Right ventricle myocardium superior (tissue), 1 donor: Measurements from ENCODE around the gene EIF4G2. TPM values are rescaled to one million over a fixed set of nuclear protein-coding genes. Genes with fewer than 3 reads are reported as not detected.

Experiments
- ATAC-seq: fragments of 200-7000 bp; cut with Tn5 transposase; one replicate; pipeline ENCODE4 v1.9.1; 2020; ENCODE audit warnings: mild to moderate bottlenecking; ENCODE audit not compliant: poor library complexity
- DNase-seq: peaks from one replicate; pipeline ENCODE4 v3.0.0-alpha.2; 2020
- intact Hi-C: fragments of 100-400 bp; cut with DNase I; formaldehyde crosslinking; loops from one replicate; pipeline ENCODE4 v1.11.2; 2022
- total RNA-seq: library from RNA; stranded (reverse); fragmentation: NEBNext Ultra II Directional; extraction: Animal tissue kit (Norgen Biotek cat#: 25700); gene quantifications from one replicate; pipeline ENCODE4 v1.2.1, GENCODE V29; 2021
- donor health status: DM: no; HTN: yes; CAD: no; lungs with severe emphysema.

EIF4G2 gene
- total RNA-seq, 1 donor from 2014 or later: 714 TPM

- peak; percentile 68 for ATAC-seq
- intact Hi-C loops: no loop called here
- DNase-seq: no peak
Observed at GRCh38 chr11:10784232-10785145, 24.2 kb downstream of the EIF4G2 start.

DNA sequence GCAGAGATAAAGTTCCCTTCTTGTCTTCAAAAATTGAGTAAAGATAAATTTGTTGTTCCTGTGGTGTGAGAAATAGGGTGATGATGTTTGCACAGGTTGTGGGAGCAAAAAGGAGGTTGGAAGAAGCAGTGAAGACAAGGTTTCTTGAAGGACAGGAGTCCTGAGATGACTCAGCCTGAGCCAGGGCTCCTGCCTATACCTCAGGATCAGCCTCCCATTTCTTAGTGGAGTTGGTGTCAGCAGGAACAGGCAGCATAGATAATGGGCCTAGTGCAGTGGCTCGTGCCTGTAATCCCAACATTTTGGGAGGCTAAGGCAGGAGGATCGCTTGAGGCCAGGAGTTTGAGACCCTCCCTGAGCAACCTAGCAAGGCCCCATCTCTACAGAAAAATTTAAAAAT is 28.7 kb downstream of the EIF4G2 start:
- ATAC-seq (no peak), DNase-seq (no peak)
- intact Hi-C loops: no loop called here

DNA sequence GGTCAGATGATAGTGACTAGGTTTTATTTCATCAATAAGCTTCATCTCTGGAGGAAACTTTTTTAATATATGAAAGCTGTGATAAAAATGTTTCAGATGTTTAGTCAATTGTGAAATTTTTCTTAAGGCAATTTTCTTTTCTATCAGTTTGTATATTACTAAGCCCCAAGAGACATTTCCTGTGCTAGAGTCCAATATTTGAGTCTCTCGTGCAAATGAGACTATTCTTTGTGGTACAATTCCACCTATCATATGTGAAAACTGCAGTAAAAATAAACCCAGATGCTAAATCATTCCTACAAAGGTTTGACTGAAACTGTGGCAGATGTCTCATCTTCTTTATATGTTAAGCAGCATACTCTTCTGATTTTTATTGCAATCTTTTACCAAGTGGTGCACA is 29.6 kb downstream of the EIF4G2 start:
- intact Hi-C loops: no loop called here
- ATAC-seq: no peak

DNA sequence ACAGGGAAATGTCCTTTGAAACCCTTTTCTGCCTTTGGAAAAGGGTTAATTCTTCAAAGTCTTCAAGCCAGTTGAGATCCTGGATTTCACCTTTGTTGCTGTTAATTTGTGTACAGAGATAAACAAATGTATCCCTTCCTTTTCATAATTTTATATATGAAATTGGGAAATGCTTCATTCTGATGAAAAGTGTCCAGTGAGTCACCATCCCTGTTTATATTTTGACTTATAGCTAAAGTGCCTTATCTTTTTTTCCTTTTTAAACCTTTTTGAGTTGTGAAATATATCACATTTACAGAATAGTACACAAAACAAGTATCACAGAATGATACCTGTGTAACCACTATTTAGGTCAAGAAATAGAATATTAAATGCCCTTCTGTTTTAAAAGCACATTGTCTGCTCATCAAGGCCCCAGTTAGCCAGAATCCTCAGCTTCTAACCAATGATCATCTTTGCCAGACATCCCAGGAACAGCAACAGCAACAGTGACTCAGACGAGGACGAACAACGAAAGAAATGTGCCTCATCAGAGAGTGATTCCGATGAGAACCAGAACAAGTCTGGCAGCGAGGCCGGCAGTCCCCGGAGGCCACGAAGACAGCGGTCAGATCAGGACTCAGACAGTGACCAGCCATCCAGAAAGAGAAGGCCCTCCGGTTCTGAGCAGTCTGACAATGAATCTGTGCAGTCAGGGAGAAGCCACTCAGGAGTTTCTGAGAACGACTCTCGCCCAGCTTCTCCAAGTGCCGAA is 30.3 kb downstream of the EIF4G2 start:
- peak; percentile 79 for ATAC-seq
- intact Hi-C loops: no loop called here
- peak; percentile 66 for DNase-seq

More for the DNA sequence above, 29.6 kb downstream of the EIF4G2 start:
- DNase-seq: no peak

DNA sequence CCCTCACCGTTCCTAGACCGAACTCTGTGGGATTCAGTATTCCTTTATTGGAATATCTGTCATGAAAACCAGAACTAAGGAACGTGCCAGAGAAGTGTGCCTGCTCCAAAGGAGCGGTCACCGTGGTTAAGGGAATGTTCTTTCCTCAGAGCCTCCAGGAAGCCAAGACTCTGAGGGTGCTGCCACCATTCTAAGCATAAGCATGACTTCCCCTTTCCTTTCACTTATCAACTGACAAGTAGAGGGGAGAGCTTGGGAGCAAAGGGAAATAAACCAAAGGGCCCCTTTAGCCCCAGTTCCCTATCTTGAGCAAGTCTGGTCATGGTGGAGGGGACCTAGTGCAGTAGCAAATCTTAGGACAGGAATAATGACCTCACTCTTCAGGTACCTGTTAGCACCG is 30.9 kb downstream of the EIF4G2 start:
- no peak for DNase-seq
- ATAC-seq: peak; percentile 7
- intact Hi-C loops: no loop called here

DNA sequence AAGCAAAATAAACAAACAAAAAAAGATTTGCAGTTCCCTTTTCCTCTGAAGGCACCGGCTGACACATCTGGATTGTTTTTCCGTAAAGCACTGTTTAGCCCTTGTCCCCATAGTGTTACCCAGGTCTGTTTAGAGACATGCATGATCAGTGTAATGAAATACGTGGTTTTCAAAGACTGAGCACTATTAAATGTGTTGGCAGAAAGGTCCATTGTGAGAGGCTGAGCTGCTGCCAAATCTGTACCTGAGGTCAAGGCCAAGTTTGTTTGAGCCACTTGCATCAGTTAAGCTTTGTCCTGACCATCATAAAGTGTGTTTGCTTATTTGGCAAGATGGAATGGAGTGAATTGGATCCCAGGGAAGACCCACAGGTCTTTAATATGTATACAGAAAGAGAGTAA is 31.3 kb downstream of the EIF4G2 start:
- intact Hi-C loops: no loop called here
- ATAC-seq: no peak
- no peak for DNase-seq

DNA sequence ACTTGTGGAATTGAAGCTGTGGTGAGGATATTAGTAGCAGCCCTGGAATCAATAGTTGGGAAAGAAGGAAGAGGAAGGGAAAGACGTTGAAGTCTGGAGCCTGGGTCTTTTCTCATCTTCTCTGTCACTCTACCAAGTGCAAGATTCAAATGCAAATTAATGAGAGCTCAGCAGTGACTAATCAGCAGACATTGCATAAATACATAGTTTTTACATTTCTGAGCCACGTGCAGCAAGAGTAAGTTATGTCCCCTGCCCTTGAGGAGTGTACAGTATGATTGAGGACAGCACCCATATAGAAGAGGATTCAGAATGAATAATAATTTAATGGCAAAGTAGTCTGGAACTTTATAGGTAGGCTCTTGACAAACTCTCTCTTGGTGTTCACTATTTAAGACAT is 33.9 kb downstream of the EIF4G2 start:
- intact Hi-C loops: no loop called here
- DNase-seq (no peak), ATAC-seq (no peak)

- ATAC-seq (peak; percentile 89), DNase-seq (no peak)
- intact Hi-C loops: no loop called here
Observed at GRCh38 chr11:10771457-10771856, 37.3 kb downstream of the EIF4G2 start.

DNA sequence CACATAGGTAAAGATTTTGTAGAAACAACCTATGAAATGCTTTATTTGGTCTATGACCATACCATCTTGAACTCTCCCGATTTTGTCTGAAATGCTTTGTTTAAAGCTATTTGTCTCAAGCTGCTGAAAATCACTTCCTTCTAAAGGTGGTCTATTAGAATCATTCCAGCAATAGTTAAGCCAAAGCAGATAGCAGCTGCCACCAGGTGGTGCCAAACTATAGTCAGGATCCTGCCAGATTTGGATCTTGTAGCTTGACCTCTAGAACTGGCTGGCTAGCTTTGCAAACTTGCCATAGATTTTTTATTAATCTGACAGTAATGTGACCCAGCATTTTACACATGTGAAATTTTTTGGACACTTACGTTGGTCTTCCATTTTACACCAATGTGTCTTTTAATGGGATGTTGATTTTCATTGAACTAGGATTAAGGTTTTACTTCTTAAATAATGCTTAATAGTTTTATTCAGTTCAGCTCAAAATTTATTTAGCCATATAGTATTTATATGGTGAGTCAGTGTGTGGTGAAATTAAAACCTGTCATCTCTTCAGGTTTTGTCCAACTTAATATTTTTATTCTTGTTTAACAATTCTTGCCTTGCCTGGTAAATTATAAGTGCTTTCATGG is 38.0 kb downstream of the EIF4G2 start:
- intact Hi-C loops: no loop called here
- ATAC-seq (peak; percentile 79), DNase-seq (peak; percentile 60)

GRCh38 chr11:10764412-10764811 is 44.3 kb downstream of the EIF4G2 start:
- DNase-seq: no peak
- intact Hi-C loops: no loop called here
- ATAC-seq: no peak

DNA sequence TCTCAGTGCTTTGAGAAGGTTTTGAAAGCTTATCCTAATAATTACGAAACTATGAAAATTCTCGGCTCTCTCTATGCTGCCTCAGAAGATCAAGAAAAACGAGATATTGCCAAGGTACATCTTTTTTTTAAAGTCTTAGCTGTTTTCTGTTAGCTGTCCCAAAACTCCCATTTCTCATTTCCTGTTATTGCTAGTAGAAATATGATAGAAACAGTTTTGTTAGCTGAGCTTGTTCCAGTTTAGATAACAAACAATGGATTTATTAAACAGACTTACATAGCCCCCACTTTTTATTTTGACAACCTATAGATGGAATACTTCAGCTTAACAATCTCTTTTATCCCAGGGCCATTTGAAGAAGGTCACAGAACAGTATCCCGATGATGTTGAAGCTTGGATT is 45.0 kb downstream of the EIF4G2 start:
- DNase-seq (no peak), ATAC-seq (no peak)
- intact Hi-C loops: no loop called here

GRCh38 chr11:10762913-10763421 is 45.8 kb downstream of the EIF4G2 start:
- intact Hi-C loops: no loop called here
- ATAC-seq: no peak
- DNase-seq: no peak

- DNase-seq (no peak), ATAC-seq (no peak)
- intact Hi-C loops: no loop called here
Observed at GRCh38 chr11:10762185-10762584, 46.5 kb downstream of the EIF4G2 start.

DNA sequence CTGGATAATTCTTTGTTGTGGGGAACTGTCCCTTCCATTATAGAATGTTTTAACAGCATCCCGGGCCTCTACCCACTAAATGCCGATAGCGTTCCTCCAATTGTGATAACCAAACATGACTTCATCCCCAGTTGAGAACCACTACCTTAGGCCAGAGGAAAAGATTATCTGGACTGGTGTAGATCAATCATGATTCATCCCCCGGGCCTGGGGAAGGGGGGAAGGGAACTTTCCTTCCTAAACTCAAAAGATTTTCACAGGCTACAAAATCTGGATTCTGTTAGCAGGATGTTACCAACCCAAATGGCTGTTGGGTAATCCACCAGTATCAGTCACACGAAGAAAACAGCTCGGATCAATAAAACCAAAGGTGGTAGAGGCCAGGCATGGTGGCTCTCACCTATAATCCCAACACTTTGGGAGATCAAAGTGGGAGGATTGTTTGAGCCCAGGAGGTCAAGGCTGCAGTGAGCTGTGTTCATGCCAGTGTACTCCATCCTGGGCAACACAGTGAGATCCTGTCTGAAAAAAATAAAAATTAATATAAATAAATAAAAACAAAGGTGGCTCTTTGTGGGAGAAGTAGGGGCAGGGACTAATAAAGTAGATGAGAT is 47.5 kb downstream of the EIF4G2 start:
- intact Hi-C loops: no loop called here

GRCh38 chr11:10758957-10759356 is 49.8 kb downstream of the EIF4G2 start:
- intact Hi-C loops: no loop called here
- DNase-seq: no peak
- ATAC-seq: no peak

More for the DNA sequence above, 47.5 kb downstream of the EIF4G2 start:
- ATAC-seq: no peak
- no peak for DNase-seq

DNA sequence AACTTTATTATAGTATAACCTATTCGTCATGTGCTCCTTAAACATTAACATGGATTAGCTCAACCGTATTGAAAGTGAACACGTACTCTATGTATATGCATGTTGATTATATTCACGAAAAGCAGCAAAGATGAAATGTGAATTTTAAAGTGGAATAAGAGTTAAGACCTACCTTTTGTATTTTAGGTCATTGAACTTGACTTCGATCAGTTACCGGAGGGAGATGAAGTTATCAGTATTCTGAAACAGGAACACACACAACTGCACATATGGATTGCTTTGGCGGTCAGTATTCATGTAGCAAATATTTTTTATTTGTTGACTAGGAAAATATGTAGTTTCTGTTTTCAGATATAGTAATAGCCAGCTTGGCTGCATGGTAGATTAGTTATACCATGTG is 56.2 kb downstream of the EIF4G2 start:
- DNase-seq (no peak), ATAC-seq (no peak)
- intact Hi-C loops: no loop called here

DNA sequence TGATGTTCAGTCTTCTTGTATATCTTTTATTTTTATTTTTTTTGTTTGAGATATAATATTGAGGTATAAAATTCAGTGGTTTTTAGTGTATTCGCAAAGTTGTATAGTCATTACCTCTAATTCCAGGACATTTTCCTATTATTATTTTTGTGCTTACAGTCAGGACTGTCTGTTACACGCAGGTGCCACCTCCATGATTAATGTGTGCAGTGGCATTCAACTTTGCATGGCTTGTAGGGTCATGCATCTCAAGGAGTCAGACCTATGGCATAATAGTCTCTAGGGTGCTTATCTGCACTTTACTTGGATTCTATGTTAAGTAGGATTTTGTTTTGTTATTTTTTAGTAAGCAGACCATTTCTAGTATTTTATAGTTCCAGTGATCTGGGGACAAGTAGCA is 56.7 kb downstream of the EIF4G2 start:
- intact Hi-C loops: no loop called here
- DNase-seq (no peak), ATAC-seq (no peak)

DNA sequence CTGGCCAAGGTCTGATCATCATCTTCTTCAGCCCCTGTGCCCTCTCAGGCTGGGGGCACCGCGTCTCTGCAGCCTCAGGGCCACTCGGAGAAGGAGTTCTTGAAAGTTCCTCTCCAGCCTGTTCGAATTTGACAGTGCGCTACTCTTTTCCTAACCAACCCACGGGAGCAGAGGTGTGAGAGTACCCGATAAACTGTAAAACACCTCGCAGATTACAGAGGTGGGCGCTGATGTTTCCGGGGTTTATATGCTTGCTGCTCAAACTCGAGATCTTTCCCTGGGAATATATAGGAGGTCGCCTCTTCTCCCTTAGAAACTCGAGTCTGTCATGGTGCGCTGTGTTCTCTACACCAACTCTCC is 57.2 kb downstream of the EIF4G2 start:
- intact Hi-C loops: no loop called here
- no peak for DNase-seq
- ATAC-seq: peak; percentile 30
